GM21576 (cell line): ENCODE data around the gene EFNB2.

Experiments used
- ATAC-seq: cut with Tn5 transposase; IDR thresholded peaks from one replicate; pipeline ENCODE4 v1.9.1; 2021; ENCODE audit warnings: mild to moderate bottlenecking, moderate library complexity; ENCODE audit not compliant: unreplicated experiment

Gene EFNB2

DNA sequence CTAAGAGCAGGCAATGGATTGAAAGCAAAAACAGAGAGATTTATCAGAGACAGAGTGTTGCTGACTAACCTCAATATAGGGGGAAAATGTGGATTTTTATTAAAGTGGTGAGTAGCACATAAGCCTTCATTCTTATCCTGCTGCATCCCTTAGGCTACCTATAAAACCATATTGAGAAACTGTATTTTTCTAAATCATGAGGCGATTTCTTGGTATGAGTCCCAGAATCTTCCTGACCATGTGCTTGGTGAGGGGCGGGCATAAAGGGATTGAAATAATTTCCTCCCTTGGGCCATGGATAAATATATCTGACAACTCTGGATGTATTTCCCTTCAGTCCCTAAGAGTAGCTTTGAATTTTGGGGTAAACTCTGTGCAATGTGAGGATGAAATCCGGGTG lies 72.8 kb downstream of the EFNB2 start:
- no peak for ATAC-seq

DNA sequence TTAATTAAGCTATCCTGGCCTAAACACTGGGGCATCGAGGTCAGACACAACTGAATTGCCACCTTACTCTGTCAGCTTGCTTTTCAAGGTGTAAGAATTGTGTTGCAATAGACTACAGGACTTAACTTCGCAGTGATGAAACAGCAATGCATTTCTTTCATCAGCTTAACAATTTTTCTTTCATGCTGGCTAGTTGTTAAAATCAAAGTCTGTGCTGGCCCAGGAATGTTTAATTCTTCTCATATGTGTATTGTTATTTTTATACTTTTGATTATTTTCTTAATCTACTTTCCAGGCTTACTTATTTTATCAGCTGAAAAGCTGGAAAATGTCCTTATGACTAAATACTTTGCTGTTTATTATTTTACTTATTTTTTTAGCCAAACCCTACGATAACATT lies 79.7 kb downstream of the EFNB2 start:
- ATAC-seq = no peak

DNA sequence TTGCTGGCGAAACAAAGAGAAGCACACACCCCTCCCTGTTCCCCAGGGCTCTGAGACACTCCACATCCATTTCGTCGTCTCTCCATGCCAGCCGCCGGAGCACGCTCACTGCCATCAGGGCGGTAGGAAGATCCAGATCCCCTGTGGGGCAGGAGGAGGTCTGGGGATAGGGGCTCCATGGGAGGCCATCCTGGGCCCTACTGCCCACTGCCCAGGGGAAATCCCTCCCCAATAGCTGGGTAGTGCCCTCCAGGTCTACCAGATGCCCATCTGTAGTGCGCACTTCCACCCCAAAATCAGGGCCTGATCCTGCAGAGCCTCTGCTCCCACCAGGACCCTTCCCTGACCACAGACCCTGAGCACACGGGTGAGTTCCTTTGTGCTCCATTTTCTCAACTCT lies 80.3 kb downstream of the EFNB2 start:
- no peak for ATAC-seq

DNA sequence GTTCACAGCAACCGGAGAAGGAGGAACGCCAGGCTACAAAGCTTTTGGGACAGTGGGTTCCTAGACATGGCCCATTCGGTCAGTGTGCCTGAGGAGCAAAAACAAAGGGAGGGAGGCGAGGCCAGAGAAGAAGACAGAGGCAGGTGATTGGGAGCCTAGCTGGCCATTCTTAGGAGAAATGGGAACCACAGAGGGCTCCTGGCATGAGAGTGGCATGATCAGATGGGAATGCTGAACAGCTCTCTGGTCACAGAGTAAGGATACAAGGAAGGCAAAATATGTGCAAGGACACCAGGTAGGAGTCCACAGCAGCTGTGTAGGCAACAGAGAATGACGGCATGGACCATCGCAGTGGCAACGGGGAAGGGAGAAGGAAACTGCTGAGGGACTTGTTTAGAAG lies 82.4 kb downstream of the EFNB2 start:
- no peak for ATAC-seq

DNA sequence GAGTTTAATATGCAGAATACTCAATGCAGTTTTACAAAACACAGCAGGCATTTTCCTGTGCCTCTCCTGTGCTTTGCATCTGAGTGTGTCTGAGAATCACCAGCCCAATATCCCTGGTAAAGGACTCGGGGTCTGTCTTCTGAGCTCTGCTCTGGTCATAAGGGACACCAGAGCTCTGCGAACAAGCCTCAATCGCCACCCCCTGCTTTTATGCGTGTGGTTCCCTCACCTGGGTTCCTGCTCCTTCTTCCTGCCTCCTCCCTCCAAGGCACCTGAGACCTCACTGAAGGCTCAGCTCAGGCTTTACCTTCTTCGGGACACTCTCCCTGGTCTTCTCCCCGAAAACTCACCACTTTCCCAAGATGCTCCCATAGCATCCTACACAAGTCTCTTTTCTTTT lies 84.5 kb downstream of the EFNB2 start:
- ATAC-seq = no peak

DNA sequence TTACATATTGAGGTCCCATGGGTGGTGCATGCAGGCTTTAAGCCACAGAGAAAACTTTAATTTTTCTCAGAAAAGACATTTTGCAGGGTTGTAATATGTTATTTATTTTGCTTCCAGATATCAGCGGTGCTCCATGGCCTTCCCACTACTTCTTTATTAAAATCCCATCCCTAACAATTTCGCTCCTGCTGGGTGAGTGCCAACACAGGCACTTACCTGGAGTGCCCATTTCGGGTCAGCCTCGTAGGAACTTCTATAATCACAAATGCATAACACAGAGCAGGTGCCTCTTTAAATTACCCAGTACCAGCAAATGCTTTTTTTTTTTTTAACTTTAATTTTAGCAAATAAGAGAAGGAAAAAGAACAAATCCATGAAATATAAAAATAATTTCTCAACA lies 86.4 kb downstream of the EFNB2 start:
- ATAC-seq = no peak

DNA sequence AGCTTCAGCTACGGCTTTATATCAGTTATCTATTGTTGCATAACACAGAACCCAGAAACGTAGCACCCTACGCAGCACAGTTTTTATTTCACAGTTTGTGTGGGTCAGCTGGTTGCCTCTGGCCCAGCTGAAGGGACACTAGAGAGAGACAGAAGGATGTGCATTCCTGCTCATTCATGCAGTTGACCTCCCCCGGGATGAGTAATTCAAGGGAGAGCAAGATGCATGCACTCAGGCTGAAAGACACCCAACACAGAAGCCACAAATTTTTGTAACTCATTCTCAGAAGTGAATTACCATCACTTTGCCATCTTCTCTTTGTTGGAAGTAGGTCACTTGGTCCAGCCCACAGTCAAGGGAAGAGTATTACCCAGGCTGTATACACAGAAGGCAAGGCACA lies 89.5 kb downstream of the EFNB2 start:
- ATAC-seq = no peak

DNA sequence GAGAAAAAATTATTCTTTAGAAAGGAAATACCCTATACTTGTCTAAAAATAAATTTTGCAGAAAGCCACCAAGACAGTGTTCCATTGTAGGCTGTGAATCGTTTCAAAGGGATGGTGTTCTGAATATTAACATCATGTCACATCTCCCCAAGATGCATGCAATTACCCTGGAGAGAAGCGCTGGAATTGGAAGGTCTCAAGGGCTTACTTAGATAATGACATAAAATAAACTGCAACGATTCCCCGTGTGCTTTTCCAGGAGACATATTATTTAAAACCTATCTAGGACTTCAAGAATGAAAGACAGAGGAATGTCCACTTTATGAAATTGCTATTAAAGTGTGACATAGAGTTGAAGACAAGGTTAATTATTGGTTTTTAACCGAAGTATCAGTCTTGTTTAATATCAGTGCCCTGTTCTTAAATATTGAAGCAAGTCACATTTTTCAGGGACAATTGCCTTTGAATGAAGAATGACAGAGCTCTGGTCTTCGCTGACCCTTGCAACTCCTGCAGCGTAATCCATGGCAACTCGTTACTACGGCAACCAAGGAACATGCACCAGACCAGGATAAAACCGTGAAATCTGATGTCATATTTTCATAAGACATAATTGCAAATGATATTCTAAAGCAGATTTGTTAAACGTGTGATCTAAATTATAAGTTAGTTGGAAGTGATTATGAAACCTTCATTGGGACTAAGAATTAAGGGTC lies 91.7 kb downstream of the EFNB2 start:
- ATAC-seq = no peak

DNA sequence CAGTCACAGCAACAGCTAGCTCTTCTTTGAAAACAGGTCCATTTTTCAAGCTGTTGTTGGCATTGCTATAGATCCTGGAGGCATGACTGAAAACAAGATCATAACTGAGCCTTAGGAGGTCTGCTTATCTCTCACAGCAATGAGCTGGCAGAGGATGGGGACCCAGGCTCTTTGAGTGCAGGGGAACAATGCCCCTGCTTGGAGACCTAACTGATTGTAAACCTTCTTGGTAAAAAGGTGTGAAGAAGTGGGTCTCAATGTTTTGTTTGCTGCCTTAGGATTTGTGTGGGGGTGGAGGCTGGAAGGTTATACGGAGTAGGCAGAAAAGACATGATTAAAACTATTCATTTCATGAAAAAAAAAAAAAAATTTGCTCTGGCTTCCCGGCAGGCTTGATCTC lies 94.6 kb downstream of the EFNB2 start:
- ATAC-seq = no peak
